SU-DHL-6 (cell line): Measurements from ENCODE around the gene DPF1.

Experiments used
- CTCF ChIP-seq: fragments of 200-600 bp; sonication (generic); IDR thresholded peaks from one replicate; pipeline ENCODE4 v1.5.1; 2017; ENCODE audit warnings: antibody characterized with exemption, mild to moderate bottlenecking, low read length, moderate library complexity; ENCODE audit not compliant: insufficient read depth, poor library complexity, severe bottlenecking
- EZH2phosphoT487 ChIP-seq: fragments of 200-600 bp; sonication (generic), shearing (Covaris generic); conservative IDR thresholded peaks from 2 replicates; pipeline ENCODE4 v1.6.1; 2018; ENCODE audit warnings: mild to moderate bottlenecking, antibody characterized with exemption, low read length, moderate library complexity, mixed read lengths

- TF ChIP-seq CTCF (no peak), EZH2phosphoT487 (no peak)
These were observed 29.8 kb downstream of the DPF1 start for GRCh38 chr19:38194061-38194701.
